ENCODE data around the gene CDK3.
A peak's percentile ranks its signal among the peaks of the same experiment; 100 is the strongest.

Gene CDK3

DNA sequence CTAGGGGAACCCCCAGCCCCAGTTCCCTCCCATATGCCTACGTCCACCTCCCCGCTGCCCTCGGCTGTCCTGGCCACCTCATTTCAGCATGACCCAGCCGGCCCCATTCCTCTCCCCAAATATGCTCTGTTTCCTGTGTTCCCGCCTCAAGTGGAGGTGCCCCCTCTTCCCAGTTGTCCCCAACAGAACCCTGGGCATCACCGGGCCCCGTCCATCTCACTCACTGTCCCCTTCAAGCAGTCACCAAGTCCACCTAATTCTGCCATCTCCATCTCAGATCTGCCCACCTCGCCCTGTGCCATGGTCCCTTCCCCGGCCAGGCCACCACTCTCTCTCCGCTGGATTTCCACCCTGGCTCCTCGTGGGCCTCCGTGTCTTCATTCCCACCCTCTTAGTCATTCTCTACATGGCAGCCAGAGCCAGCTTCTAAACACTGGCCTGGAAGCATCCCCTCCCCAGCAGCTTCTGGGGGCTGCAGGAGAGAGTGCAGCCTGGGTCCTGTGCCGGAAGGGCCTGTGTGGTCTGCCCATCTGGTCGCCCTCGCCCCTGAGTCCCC lies 12.8 kb downstream of the CDK3 start:
- no peak for DNase-seq (ENCODE audit: low read depth in 2 of 2, low spot score in 1 of 2)

DNA sequence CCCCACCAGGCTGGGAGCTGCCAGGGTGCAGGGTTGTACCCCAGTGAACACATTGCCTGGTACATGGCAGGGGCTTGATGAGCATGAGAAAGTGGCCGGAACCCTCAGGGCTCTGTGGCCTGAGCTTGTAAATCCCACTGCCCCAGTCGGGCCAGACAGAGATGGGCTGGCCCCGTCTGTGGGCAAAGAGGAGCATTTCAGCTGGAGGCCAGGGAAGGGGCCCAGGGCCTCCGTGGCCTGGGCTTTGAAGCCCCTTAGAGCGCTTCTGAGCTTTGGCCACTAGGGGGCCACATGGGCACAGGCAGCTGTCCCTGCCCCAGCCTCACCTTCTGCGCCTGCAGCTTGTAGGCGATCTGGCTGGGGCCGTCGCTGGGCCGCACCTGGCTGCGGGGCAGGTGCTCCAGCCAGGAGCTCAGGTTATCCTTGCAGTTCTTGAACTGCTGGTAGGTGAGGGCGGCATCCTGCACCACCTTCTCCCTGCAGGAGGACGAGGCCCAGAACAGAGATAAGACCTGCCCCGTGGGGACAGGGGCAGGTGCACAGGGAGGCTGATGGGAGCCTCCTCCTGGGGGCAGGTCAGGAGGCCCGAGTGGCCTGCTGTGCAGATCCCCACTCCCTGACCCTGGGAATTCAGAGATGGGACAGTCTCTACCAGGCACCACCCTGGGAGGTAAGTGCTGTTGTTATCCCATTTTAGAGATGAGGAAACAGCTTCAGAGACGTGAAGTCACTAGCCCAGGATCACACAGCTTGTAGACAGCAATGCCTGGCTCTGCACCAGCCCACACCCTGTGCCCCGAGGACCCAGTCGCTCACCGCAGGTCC lies 13.7 kb downstream of the CDK3 start:
- peak; percentile 52 to 54 for DNase-seq (ENCODE audit: low read depth in 2 of 2, low spot score in 1 of 2)

DNA sequence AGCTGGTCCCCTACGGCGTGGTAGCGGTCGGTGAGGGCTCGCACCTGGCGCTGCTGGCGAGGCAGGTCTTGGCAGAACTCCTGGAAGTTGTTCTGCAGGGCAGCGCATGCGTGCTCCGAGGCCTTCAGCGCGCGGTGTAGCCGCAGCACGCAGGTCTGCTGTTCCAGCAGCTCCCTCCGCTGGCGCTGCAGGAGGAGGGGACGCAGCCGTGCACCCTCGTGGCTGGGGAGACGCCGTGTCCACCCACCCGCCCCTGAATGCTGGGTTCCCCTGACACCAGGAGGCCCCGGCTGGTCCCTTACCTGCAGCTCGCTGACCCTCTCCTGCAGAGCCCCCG lies 14.2 kb downstream of the CDK3 start:
- DNase-seq (ENCODE audit: low read depth in 2 of 2, low spot score in 1 of 2) = no peak

DNA sequence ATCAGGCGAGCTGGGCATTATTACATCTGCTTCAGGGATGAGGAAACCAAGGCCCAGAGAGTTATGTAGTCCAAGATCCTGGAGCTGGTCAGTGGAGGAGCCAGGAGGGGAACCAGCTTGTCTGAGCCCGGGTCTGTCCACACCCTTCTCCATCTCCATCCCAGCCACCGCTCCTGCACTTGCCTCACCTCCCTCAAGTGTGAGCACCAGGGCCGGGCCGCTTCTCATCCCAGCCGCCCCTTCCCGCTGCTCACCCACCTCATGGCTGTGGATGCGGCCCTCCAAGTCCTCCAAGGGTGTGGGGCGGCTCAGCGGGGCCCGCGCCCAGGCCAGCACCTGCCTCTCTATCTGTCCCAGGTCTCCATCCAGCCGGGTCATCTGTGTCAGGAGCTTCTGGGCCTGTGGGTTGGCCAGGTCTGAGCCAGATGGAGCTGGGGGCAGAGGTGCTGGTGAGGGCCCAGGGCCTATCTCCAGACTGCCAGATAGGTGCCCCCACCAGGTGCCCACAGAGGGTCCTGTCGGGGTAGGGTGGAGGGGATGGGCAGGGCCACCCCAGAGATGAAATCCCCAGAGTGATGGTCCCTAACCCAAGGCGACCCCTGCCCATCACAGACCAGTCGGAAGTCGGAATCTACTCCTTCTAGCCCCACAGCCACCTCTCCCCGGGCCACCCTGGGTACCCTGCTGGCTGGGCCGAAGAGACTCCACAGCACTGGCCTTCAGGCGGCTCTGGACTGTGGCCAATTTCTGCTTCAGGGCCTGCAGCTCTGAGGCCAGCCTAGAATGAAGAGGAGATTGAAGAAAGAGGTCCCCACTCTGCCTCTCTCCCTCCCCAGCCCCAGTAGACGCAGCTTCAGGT lies 17.1 kb downstream of the CDK3 start:
- DNase-seq (ENCODE audit: low read depth in 2 of 2, low spot score in 1 of 2) = no peak

DNA sequence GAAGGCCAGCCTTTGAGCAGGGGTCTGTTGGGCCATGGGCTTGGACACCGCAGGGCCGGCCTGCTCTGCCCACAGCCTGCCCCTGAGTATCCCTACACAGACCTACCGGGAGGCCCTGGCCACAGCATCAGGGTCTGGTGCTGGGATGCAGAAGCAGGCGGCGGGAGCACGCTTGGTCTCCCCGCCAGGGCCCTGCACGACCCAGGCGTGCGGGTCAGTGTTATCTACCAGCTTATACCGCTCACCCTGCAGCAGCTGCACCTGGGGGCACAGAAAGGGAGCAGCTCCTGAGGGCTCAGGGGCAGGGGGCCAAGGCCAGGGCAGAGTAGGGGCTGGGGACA lies 17.7 kb downstream of the CDK3 start:
- no peak for DNase-seq (ENCODE audit: low read depth in 2 of 2, low spot score in 1 of 2)

DNA sequence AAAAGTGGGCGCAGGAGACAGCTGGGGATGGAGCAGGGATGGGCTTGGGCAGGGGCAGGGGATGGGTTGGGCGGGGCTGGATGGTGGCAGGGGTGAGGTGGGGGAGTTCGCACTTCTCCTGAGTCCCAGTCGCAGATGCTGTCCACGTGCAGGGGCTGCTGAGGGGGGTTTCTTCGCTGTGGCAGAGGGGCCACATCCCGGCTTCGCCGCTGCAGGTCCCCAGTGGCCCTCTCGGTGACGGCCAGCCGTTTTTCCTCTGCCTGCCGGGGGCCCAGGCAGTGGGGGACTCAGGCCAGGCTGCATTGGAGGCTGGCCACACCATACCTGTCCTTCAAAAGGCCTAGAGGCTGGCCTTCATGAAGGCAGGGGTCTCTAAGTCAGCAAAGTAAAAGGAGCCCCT lies 18.1 kb downstream of the CDK3 start:
- DNase-seq (ENCODE audit: low read depth in 2 of 2, low spot score in 1 of 2) = no peak

DNA sequence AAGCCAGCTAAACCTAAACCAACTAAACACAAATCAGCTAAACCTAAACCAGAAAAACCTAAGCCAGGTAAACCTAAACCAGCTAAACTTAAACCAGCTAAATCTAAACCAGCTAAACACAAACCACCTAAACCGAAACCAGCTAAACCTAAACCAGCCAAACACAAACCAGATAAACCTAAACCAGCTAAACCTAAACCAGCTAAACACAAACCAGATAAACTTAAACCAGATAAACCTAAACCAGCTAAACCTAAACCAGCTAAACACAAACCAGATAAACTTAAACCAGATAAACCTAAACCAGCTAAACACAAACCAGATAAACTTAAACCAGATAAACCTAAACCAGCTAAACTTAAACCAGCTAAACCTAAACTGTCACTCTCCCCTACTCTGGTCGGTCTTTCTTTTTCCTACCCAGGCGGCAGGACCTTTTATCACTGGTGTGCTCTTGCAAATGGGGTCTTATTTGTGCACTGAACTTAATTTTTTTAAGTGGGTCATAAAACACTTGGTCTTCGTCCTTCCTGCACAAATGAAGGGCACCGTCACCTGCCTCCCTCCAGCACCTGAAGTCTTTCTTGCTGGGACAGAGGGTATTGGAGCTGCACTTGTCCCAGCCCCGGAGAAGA lies 19.3 kb downstream of the CDK3 start:
- no peak for DNase-seq (ENCODE audit: low read depth in 2 of 2, low spot score in 1 of 2)

DNA sequence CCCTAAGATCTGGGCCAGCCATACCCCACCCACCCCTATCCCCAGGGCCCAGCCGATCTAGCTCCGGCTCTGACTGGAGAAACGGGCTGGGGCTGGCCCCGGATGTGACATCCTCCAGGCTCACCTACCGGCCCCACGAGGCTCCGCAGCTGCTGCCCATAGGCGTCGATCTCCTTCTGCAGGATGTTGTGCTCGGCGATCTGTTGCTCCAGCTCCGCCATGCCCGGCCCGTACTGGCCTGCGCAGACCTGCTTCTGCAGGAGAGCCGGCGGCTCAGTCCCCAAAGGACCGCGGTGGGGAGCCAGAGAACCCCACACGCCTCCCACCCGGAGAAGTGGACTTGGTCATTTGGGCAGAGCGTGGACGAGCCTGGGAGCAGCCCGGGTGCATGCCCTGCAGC lies 21.6 kb downstream of the CDK3 start:
- DNase-seq (ENCODE audit: low read depth in 2 of 2, low spot score in 1 of 2) = no peak

DNA sequence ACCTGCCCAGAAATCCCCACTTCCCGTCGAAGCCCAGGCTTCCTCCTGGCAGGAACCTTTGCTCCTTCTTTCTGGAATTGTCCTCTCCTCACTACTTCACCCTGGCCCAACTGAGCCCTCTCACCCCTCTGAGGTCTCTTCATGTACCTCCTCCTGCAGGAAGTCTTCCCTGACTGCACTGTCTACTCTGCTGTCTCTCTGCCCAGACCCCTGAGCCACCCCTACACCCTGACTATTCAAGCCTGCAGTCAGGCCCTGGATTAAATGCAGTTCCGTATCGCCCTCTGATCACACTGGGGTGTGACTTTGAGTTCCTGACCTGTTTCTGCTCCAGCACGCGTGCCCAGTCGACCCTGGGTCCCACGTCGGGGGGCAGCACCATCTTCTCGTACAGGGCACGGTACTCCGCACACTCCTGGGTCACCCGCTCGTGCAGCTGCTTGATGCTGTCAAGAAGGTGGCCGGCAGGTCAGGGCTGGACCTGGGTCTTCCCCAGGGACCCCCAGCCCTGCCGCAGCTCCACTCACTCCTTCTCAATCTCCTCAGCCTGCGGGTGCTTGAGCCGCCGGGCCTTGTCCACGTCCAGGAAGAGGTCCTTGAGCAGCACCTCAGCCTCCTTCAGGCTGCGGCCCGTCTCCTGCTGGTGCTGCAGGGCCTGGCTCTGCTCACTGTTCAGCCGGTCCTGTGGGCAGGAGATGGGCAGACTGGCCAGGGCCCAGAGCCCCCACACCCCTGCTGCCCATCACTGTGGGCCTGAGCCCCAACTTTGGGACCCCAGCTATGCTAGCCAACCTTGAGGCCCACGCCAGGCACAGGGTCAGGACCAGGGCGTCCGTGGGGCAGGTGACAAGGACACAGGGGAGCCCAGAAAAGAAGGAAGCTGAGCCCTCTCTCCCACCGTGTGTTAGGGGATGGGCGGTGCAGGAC lies 22.6 kb downstream of the CDK3 start:
- DNase-seq (ENCODE audit: low read depth in 2 of 2, low spot score in 1 of 2) = no peak

DNA sequence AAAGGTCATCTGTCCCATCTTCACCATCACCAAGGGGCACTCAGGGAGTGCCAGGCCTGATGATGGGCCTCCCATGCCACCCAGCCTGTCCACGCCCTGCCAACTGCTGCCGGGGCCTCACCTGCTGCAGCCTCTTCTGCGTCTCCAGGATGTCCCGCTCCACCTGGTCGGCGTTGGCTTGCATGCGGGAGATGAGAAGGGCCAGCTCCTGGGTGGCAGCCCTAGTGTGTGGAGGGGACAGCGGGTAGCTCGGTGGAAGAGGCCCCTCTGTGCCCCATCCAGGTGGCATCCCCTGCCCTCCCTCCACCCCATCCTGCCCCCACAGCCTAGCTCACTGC lies 23.2 kb downstream of the CDK3 start:
- DNase-seq (ENCODE audit: low read depth in 2 of 2, low spot score in 1 of 2) = no peak

DNA sequence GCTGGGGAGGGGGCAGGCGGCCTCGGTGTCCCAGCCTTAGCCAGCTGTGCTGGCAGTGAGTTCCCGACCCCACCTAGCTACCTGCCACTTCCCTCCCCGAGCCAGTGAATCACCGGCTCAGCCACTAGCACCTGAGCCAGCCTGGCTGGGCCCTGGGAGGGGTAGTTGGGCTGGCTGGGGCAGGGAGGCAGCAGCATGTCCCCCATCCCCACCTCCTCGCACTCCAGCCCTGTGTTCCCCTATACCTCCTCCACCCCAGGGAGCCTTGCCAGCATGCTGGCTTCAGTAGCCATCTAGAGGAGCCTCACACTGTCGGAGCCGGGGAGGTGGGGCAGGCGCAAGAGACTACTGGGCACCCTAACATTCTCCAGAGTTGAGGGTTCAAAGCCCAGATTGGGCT lies 23.7 kb downstream of the CDK3 start:
- no peak for DNase-seq (ENCODE audit: low read depth in 2 of 2, low spot score in 1 of 2)

DNA sequence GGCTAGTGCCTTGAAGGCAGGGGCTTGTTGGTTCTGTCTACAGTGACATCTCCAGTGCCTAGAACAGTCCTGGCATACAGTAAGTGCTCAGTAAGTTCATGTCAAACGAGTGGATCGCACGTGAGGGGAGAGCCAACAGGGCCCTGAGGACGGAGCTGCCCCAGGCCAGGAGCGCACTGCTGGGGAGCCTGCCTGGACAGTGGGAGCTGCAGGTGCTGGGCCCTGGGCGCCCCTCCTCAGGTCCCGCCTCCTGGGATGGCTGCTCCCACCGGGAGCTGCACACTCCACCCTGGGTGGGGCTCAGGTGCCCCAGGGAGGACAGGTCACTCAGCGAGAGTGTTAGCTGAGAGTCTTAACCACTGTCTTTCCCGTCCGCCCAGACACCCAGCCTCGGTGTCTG lies 24.6 kb downstream of the CDK3 start:
- no peak for DNase-seq (ENCODE audit: low read depth in 2 of 2, low spot score in 1 of 2)

DNA sequence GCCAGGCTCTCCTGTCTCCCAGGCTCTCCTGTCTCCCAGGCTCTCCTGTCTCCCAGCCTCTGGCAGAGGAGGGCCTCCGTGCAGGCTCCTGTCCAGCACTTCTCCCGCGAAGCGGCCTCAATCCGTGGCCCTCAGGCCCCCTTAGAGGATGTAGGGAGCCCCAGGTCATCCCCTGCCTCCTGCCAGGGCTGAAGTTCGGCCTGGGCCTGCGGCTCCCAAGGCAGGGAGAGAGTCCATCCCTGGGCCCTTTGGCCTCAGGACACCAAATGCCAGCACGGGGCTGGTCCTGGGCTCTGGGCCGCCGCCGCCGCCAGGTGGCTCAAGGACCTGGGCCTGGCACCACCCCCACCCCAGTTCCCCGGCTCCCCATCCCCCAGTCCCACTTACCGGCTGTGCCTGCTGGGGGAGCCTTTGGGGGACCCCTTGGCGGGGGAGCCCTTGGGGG lies 26.1 kb downstream of the CDK3 start:
- no peak for DNase-seq (ENCODE audit: low read depth in 2 of 2, low spot score in 1 of 2)

DNA sequence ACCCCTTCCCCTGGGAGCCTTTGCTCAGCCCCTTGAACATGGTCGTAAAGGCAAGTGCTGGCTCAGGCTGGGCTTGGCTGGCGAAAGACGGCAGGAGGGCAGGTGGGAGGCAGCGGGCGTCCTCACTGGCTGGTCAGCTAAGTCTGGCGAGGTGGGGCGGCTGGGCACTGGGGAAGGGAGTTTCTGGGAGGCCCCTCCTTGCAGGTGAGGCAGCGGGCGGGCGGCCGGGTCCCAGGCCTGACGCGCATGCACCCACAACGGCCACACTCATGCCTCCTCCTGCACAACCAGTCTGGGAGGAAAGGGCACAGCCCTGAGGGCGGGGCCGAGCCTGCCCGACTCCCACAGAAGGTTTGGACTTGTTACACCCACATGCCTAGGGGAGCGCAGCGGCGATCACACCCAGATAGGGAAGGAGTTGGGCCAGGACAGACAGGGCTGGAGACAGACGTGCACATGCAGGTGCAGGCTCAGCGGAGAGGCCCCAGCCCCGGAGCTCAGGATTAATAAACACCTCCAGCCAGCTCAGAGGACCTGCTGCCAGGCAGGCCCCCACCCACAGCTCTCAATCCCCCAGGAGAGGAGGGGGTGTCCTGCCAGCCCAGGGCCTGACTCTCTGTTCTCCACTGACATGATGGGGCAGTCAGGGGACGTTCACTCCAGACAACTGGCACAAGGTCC lies 26.6 kb downstream of the CDK3 start, which contains the start of gene EVPL:
Gene EVPL, minus strand, starts transcription at position 148 of the 681 bp plus-strand sequence. Its CDS starts 108 bp downstream, at position 40.
- no peak for DNase-seq (ENCODE audit: low read depth in 2 of 2, low spot score in 1 of 2)

DNA sequence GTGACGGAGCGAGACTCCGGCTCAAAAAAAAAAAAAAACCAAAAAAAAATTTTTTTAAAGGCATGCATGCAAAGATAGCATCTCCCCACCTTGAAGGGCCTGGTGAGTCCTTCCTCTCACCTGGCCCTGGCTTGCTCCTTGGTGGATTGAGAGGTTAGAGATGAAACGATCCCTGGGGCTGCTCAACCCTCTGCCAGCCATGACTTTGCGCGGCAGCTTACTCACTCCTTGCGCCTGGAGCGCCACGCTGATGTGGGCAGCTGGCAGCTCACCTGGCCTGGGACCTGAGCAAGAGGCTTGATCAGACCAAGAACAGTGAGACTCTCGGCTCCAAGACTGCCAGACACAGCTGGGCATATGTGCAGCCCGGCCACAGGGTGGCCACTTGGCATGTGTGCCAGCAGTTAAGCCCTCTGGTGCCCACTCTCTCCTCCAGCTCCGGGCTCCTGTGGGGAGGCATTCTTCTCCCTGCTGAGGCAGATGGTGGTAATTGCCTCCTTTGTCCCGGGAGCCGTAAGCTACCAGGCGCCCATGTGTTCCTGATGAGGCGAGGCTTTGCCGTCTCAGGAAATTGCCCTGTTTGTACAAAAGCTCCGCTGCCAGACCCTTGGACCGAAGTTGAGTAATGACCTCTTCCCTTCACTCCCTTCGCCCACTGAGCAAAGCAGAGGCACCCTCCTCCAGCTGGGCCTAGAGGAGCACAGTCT lies 31.6 kb downstream of the CDK3 start:
- no peak for DNase-seq (ENCODE audit: low read depth in 2 of 2, low spot score in 1 of 2)

DNA sequence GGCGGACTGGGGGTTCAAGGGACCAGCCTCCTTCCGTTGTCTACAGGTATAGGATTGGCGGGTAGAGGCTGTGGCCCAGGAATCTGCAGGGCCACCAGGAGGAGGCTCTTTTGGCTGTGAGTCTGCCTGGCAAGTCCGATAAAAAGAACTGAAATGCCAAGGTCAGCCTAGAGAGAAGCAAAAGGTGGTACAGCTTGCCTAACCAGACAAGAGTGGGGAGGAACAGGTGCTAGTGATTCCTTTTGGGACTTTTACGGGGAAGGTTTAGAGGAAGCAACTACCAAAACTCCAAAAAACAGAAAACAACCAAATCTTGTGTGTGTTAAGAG lies 32.1 kb downstream of the CDK3 start:
- DNase-seq (ENCODE audit: low read depth in 2 of 2, low spot score in 1 of 2) = no peak

DNA sequence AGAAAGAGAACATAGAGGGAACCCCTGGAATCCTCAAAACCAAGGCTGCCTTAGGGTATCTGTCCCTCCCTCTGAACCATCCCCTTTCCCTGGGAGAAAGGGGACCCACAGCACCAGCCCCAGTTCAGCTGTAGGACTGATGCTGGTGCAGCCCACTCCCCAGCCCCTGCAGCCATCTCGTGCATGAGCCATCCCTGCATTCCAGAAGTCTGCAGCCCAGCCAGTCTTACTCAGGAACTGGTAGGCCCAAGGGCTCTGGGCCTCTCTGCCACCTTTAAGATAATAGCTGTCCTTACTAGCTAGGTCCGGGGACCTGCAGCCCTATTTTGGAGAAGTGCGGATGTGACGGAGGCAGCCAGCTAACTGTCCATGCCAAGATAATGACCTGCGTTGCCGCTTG lies 32.5 kb downstream of the CDK3 start:
- no peak for DNase-seq (ENCODE audit: low read depth in 2 of 2, low spot score in 1 of 2)

DNA sequence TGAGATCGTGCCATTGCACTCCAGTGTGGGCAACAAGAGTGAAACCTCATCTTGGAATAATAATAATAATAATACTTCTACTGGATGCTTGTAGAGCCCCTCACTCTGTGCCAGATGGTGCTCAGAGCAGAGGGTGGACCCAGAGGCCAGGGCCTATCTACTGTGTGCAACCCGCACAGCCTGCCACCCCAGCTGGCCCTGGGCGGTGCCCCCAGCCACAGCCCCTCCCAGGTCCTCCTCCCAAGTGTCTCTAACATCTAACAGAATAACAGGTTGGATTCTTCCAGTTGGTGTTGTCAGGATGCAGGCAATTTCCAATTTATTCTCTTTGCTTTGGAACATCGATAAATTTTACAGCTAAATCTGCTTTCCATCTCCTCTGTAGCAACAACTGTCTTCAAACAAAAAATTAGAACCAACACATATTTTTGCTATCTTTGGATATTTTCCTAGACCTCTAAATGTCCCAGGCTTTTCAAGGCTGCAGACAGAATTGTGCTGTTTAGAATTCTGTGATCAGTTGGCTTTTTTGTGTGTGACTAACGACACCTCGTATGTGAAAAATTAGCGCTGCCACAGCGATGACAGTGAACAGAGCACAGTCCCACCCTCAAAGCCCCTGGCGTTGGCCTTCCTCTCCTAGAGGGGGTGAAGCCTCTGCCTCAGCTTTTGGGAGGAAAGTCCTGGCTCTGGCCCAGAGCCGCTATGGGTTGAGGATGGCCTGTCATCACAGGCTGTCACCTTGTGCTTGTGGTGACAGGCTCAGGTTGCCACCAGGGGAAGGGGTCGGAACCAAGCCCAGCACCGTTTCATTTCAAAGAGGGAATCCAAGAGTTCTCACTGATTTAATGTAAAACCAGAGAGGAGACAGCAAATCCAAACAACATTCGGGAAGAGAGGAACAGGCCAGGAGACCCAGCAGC lies 34.0 kb downstream of the CDK3 start:
- no peak for DNase-seq (ENCODE audit: low read depth in 2 of 2, low spot score in 1 of 2)

All from stimulated activated CD8-positive, alpha-beta memory T cell treated with anti-CD3 and anti-CD28 coated beads, Interleukin-4, amount 100 ng/mL, for 4 hours (primary cell).